Loucy (cell line): Measurements from ENCODE around the gene GUCY1A1.
A peak's percentile ranks its signal among the peaks of the same experiment; 100 is the strongest.

Experiments
- H2AFZ ChIP-seq: fragments of 200-600 bp; sonication (generic); 2 replicates; pipeline ENCODE4 v1.6.0; 2016; ENCODE audit warnings: antibody characterized with exemption, mild to moderate bottlenecking, low read length, moderate library complexity
- H3F3A ChIP-seq: fragments of 200-600 bp; 2 replicates; pipeline ENCODE4 v1.6.0; 2016; ENCODE audit warnings: antibody characterized with exemption, low read depth, mild to moderate bottlenecking
- H3K27me3 ChIP-seq: fragments of 200-600 bp; sonication (generic); 2 replicates; pipeline ENCODE4 v1.6.1; 2014; ENCODE audit warnings: low read length, mild to moderate bottlenecking; ENCODE audit not compliant: insufficient read depth, poor library complexity, severe bottlenecking
- H3K36me3 ChIP-seq: fragments of 200-600 bp; sonication (generic); 2 replicates; pipeline ENCODE4 v1.6.1; 2016; ENCODE audit warnings: low read length; ENCODE audit not compliant: insufficient read depth
- H3K4me1 ChIP-seq: fragments of 200-600 bp; sonication (generic); 2 replicates; pipeline ENCODE4 v1.5.1; 2014; ENCODE audit warnings: low read length, mild to moderate bottlenecking; ENCODE audit not compliant: insufficient read depth, poor library complexity, severe bottlenecking
- H3K4me2 ChIP-seq: fragments of 200-600 bp; sonication (generic); 2 replicates; pipeline ENCODE4 v1.6.0; 2014; ENCODE audit warnings: antibody characterized with exemption, low read length, low read depth, mild to moderate bottlenecking; ENCODE audit not compliant: poor library complexity, severe bottlenecking
- H3K4me3 ChIP-seq: fragments of 200-600 bp; sonication (generic); 2 replicates; pipeline ENCODE4 v1.5.1; 2014; ENCODE audit warnings: low read length, mild to moderate bottlenecking, mixed read lengths; ENCODE audit not compliant: poor library complexity, severe bottlenecking
- H3K79me2 ChIP-seq: fragments of 200-600 bp; sonication (generic); 2 replicates; pipeline ENCODE4 v1.6.1; 2014; ENCODE audit warnings: low read length; ENCODE audit not compliant: insufficient read depth
- H3K9ac ChIP-seq: fragments of 200-600 bp; sonication (generic); 2 replicates; pipeline ENCODE4 v1.6.0; 2014; ENCODE audit warnings: mild to moderate bottlenecking, low read depth, low read length, moderate library complexity; ENCODE audit not compliant: poor library complexity, severe bottlenecking
- H3K9me2 ChIP-seq: fragments of 200-600 bp; sonication (generic); replicated peaks from 2 replicates; pipeline ENCODE4 v1.6.1; 2016; ENCODE audit warnings: low read depth, low read length, mixed read lengths
- H3K9me3 ChIP-seq: fragments of 200-600 bp; sonication (generic); 2 replicates; pipeline ENCODE4 v1.6.1; 2014; ENCODE audit warnings: mild to moderate bottlenecking, antibody characterized with exemption, low read length, low read depth; ENCODE audit not compliant: insufficient read depth
- H4K20me1 ChIP-seq: fragments of 200-600 bp; sonication (generic); 2 replicates; pipeline ENCODE4 v1.6.0; 2014; ENCODE audit warnings: antibody characterized with exemption, low read length, mild to moderate bottlenecking; ENCODE audit not compliant: insufficient read depth, poor library complexity, severe bottlenecking
- EZH2phosphoT487 ChIP-seq: fragments of 200-600 bp; IDR thresholded peaks from 2 replicates; pipeline ENCODE4 v1.6.1; 2018; ENCODE audit warnings: antibody characterized with exemption, mild to moderate bottlenecking, moderate library complexity, borderline replicate concordance
- TF ChIP-seq, protein P1 (sequence below): fragments of 200-600 bp; sonication (generic); conservative IDR thresholded peaks from 2 replicates; pipeline ENCODE4 v1.5.1; 2014; ENCODE audit warnings: mild to moderate bottlenecking, antibody characterized with exemption, low read length

The GUCY1A1 gene

DNA sequence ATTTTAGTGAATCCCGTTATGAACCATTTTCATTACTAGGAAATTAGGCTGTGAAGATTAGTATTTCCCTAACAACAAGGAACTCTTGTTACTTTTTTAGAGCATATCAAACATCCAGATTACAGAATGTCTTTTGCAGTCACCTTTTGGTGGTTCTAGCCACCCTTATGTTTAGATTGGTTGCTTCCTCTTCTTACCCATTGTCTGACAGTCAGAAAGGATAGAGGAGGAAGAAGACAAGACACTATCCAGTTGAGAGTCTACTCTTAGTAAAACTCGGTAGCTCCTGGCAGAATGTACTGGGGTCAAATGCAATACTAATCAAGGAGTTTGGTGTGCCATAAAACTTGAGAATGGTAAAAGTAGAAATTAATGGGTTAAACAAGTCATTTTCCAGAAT is 1.6 kb upstream of the GUCY1A1 start:
- peaks cover 33% of the 10 kb centered on the region for H3K4me1 ChIP-seq
- H3K9me3 ChIP-seq: no peaks in the 10 kb centered on the region
- H2AFZ ChIP-seq: no peak overlapping the region
- no peak for TF ChIP-seq EZH2phosphoT487
- TF ChIP-seq, protein P1, sequence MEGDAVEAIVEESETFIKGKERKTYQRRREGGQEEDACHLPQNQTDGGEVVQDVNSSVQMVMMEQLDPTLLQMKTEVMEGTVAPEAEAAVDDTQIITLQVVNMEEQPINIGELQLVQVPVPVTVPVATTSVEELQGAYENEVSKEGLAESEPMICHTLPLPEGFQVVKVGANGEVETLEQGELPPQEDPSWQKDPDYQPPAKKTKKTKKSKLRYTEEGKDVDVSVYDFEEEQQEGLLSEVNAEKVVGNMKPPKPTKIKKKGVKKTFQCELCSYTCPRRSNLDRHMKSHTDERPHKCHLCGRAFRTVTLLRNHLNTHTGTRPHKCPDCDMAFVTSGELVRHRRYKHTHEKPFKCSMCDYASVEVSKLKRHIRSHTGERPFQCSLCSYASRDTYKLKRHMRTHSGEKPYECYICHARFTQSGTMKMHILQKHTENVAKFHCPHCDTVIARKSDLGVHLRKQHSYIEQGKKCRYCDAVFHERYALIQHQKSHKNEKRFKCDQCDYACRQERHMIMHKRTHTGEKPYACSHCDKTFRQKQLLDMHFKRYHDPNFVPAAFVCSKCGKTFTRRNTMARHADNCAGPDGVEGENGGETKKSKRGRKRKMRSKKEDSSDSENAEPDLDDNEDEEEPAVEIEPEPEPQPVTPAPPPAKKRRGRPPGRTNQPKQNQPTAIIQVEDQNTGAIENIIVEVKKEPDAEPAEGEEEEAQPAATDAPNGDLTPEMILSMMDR: no peak
- H3F3A ChIP-seq: no peaks in the 10 kb centered on the region; the same call in 1 of the 2 replicates
- no peaks in the 10 kb centered on the region for H4K20me1 ChIP-seq
- no peaks in the 10 kb centered on the region for H3K27me3 ChIP-seq
- no peaks in the 10 kb centered on the region for H3K9me2 ChIP-seq
- peak overlapping the region; percentile 88 for H3K9ac ChIP-seq
- no peak overlapping the region for H3K4me2 ChIP-seq
- H3K4me3 ChIP-seq: no peak overlapping the region
- H3K79me2 ChIP-seq: peaks cover 22% of the 10 kb centered on the region
- no peaks in the 10 kb centered on the region for H3K36me3 ChIP-seq

- Histone ChIP-seq H3K4me2 (peak overlapping the region; percentile 97), H3K9me2 (no peaks in the 10 kb centered on the region), H3K9me3 (no peaks in the 10 kb centered on the region), H3K36me3 (no peaks in the 10 kb centered on the region), H3K79me2 (peaks cover 40% of the 10 kb centered on the region), H4K20me1 (no peaks in the 10 kb centered on the region), H3K27me3 (no peaks in the 10 kb centered on the region), H2AFZ (peak overlapping the region; percentile 98), H3K9ac (peak overlapping the region; percentile 88), H3F3A (no peaks in the 10 kb centered on the region; the same call in 1 of the 2 replicates), H3K4me3 (peak overlapping the region; percentile 81), H3K4me1 (peaks cover 53% of the 10 kb centered on the region)
- TF ChIP-seq, protein P1: no peak
- no peak for TF ChIP-seq EZH2phosphoT487
Measured at GRCh38 chr4:155667222-155667567, 547 bp downstream of the GUCY1A1 start.

DNA sequence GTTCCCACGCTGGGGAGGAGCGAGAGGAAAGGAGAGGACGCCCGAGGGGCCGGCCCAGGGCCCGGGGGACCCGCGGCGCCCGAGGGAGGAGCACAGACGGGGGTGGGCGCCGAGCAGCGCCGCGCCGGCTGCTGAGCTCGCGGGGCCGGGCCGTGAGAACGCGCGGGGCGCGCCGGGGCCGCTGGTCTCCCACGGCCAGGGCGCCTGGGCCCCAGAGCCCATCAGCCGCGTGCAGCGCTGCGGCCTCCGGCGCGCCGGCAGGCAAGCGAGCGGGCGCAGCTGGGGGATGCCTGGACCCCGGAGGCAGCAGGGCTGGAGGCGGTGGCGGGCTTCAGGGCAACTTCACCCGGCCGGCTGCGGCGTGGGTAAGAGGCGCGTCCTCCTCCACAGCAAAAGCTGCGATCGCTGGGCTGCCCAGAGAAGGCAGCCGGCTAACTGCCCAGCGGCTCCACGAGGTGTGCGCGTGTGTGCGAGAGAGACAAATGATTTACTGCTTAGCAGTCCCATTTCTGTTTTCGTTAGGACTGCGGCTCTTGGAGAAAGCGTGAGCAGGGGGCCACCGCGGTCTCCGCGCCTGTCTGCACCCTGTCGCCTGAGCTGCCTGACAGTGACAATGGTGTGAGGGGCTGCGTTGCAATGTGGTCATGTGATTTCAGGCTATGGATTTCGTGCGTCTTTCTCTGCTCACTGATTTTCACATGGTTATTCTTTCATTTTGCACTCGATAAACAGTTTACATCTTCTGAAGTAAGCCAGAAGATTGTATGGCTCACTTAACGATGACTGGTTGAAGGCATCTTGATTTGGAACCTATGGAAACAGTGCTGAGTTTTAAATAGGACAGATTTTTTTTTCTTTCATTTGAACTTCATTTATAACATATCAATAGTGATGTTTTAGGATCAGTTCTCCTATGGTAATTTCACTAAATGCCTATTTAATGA is 1.2 kb downstream of the GUCY1A1 start:
- Histone ChIP-seq H3F3A (no peaks in the 10 kb centered on the region; the same call in 1 of the 2 replicates), H3K36me3 (no peaks in the 10 kb centered on the region), H2AFZ (peak overlapping the region; percentile 98), H3K79me2 (peaks cover 47% of the 10 kb centered on the region), H3K9me3 (no peaks in the 10 kb centered on the region), H3K4me1 (peaks cover 59% of the 10 kb centered on the region), H3K4me2 (peak overlapping the region; percentile 97), H4K20me1 (no peaks in the 10 kb centered on the region), H3K4me3 (peak overlapping the region; percentile 81), H3K27me3 (no peaks in the 10 kb centered on the region), H3K9ac (peak overlapping the region; percentile 88), H3K9me2 (no peaks in the 10 kb centered on the region)
- TF ChIP-seq, protein P1: no peak
- TF ChIP-seq EZH2phosphoT487: no peak
